Measurements from ENCODE around the gene TAGLN2.

Gene TAGLN2

DNA sequence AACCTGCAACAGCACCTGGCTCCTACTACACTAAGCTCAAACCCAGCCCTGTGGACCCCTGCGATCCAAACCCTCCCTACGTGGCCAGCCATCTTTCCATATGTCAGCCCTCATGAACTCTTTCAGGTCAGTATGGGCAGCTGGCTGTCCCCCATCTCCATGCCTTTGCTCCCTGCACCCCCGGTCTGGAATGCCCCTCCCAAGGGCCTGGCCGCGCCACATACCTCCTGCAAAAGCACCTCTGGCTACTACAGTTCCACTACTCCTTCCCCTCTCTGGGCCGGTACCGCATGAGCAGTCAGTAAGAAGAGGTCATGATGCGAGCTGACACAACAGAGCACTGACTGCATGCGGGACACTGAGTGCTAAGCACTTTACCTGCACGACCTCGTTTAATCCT is 10.0 kb upstream of the TAGLN2 start:
- no peak for FAIRE-seq

DNA sequence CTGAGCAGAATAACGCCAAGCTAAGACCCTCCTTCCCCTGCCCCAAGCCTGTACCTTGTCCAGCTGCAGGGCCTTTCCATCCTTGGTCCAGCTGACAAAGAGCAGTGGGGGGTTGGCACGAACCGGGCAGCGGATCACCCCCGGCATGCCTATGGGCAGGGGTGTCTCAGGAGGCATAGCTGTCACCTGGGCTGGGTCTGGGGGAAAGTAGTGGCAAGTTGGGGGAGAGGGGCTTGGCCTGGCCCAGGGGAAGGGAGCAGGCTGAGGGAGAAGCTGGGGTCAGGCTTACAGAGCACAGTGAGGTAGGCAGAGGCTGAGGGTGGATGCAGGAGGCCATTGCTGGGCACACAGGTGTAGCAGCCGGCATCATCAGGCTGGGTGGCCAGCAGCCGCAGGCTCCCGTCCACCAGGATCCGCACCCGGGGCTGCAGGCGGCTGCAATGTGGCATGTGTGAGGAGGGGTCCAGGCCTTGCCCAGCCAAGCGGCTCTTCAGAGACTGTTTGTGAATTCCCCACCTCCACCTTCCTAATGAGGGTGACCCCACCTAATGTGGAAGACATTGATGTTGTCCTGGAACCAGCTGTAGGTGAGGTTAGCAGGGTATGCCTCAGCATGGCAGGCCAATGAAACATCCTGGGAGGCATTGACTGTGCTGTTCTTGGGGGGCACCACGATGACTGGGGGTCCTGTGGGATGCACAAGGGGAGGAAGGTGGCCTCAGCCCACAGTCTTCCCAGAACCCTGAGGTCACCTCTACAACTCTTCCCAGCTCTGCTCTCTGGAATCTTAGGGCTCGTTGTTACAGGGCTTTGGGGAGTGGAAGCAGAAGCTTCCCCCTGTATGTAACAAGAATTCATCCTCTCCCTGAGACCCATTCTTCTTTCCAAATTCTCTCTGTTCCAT is 9.1 kb upstream of the TAGLN2 start:
- FAIRE-seq = no peak

- no peak for FAIRE-seq
These were observed 8.0 kb upstream of the TAGLN2 start for GRCh38 chr1:159933347-159933746.

GRCh38 chr1:159932296-159933285 is 7.3 kb upstream of the TAGLN2 start:
- no peak for FAIRE-seq

GRCh38 chr1:159931795-159932173 is 6.5 kb upstream of the TAGLN2 start:
- no peak for FAIRE-seq

GRCh38 chr1:159931101-159931794 is 5.9 kb upstream of the TAGLN2 start:
- no peak for FAIRE-seq

GRCh38 chr1:159930634-159931033 is 5.3 kb upstream of the TAGLN2 start:
- no peak for FAIRE-seq

DNA sequence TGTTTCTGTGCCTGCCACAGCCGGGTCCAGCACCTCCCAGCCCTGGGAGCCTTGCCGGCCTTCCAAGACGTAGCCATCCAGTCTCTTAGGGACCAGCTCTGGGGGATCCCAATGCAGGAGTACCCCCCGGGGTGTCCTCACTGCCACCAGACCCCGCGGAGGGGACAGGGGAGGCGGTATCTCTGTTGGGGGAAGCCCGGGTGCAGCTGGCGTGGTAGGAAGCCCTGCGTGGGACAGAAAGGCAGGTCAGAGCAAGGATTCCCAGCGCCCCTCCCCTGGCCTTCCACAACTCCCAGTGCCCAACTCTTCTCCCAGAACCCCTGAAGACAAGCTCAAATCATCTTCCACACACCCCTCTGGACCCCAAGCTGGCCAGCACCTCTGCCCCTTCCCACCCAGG is 4.9 kb upstream of the TAGLN2 start:
- FAIRE-seq = no peak

DNA sequence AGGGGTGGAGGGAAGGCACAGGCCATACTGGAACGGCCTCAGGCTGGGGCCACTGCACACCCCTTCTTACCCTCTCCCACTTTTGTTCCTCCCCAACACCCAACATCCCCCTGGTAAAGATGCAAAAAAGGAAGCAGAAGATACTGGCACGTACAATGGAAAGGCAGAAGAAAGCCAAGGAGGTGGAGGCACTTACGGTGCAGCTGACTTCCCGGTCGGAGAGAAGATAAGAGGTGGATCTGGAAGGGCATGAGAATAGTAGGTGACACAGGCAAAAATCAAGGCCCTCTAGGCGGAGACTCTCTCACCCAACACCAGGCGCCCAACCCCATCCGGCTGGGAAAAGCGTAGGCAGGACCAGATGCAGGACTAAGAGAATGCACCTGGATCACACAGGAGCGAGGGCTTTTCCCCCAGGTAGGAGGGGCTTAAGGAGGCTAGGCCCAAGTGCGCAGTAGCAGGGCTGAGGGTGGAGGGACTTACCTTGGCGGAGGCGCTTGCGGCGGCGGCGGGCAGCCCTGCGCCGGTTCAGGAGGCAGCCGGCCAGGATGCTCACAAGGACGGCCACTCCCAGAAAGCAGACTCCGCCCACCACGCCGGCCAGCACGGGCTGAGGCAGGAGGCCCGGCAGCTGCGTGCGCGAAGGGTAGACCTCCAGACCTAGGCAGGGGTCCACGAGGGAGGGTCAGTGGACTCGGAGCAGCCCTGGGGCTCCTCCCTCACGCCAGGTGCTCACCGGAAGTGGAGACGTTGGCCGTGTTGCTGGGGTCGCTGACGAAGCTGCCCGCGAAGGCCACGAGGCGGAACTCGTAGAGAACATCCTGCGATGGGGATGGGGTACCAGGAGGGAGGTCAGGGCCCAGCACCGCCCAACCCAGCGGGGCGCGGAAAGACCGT is 4.1 kb upstream of the TAGLN2 start:
- no peak for FAIRE-seq

GRCh38 chr1:159928491-159929050 is 3.3 kb upstream of the TAGLN2 start:
- no peak for FAIRE-seq

GRCh38 chr1:159927849-159928431 is 2.6 kb upstream of the TAGLN2 start:
- FAIRE-seq = no peak

DNA sequence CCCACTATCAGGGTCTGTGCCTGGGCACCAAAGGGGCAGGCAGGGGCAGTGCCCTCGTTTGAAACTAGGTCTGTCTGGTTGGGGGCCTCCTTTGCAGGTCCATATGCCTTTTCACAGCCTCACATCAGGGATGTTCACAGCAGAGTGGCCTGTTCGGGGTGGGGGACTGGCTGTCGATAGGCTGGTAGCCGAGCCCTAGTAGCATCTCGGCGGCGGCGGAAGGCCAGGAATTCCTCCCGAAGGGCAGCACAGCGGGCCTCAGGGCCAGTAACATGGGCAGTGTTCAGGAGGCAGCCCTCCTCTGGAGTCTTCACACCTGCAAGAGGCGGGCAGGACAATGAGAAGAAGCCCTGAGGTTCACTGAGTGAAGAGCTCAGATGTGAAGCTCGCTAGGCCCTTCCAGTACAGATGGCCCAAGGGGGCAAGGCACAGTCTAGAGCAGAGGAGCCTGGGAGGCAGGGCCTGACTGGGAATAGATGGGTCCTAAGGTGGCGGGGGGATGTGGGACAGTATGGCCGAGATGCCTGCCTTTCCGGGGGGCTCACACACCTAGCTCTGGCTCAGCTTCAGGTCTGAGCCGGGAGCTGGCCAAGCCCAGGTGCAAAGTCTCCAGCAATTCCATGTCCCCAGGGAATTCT is 2.0 kb upstream of the TAGLN2 start:
- no peak for FAIRE-seq

GRCh38 chr1:159925719-159926078 is 392 bp upstream of the TAGLN2 start:
- FAIRE-seq = no peak

GRCh38 chr1:159924025-159924790 is 1.1 kb downstream of the TAGLN2 start:
- no peak for FAIRE-seq

DNA sequence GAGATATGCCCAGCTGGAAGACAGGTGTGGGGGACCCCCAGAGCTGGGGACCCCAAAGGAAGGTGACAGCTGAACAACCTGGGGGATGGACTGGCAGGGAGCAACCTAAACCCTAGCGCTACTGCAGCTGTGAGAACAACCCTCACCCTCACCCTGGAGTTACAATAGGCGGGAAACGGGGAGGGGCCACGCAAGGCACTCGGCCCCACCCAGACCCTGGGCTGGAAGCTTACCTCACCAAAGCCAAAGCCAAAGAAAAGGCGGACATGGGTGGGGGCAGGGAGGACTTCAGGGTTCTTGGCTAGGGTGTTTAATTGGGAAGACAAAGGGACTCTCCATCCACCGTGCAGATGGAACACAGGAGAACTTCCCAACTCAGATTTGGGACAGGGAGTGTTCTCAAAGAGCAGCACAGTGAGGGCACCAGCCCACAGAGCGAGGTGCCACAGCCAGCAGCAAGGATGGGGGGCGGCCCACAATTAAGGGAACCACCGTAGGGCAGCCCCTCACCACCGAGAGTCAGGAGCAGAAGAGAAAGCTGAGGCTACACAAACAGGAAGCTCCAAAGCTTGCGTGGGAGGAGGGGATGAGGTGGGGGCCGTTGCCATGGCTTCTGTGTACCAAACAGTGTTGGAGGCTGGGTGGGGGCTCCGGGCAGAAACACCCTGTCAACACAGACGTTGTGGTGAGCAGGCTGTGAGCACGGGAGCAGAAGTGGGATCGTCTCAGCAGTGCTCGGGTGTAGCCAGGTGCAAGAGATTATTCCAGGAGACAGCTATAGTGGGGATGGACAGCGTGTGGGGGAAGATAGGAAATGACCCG is 1.9 kb downstream of the TAGLN2 start:
- no peak for FAIRE-seq

GRCh38 chr1:159922511-159923202 is 2.6 kb downstream of the TAGLN2 start:
- no peak for FAIRE-seq

DNA sequence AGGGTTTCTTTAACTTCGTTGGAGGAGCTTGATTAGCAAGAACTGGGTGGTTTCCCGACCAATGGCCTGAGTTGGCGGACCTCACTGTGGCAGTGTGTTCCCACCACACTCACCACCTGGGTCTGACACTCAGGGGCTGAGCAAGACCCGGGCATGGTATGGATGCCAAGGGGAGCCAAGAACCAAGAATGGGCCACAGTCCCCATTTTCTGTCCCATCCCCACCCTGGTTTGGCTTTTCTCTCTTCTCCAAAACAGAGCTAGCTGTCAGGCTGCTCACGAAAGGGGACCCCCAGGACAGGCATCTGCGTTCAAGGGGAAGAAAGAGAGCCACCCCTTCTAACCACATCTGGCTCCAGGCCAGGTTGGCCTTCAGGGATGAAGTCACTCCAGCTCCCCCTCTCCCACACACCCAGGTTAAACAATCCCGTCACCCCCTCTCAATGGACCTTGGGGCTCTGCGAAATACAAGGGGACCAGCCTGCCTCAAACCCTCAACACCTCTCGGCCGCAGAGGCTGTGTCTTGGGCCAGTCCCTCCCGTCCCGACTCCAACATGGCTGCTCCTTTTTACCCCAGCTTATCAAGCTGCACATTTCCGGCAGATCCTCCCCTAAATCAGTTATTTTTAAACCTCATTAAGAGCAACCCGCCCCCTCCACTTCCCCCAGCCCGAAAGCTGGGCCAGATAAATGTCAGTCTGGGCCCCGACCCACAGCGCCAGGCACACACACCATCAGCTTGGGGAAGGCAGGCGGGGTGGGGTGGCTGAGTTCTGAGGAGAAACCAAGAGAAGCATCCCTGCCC is 3.4 kb downstream of the TAGLN2 start:
- no peak for FAIRE-seq

GRCh38 chr1:159921251-159921650 is 4.1 kb downstream of the TAGLN2 start:
- FAIRE-seq = no peak

All from G401.6 (cell line).